H1 (cell line): ENCODE results near the gene ARID2. TPM values are rescaled to one million over a fixed set of nuclear protein-coding genes. Genes with fewer than 3 reads are reported as not detected.

Source experiments
- CTCF ChIA-PET: fragments of 300-600 bp; sonication (Branson Sonifier 250); formaldehyde crosslinking; loops from one replicate; lab custom pipeline; 2021; ENCODE audit not compliant: partially characterized antibody; lab: Charles Lee
- POLR2A ChIA-PET: fragments of 300-600 bp; sonication (Branson Sonifier 250); formaldehyde crosslinking; loops from one replicate; lab custom pipeline; 2021; ENCODE audit warnings: inconsistent platforms; ENCODE audit not compliant: partially characterized antibody; lab: Charles Lee
- DNase-seq, 2 experiments: peaks; one replicate each; pipeline versions ENCODE4 v3.0.0 to v3.0.0-alpha.2; 2010 to 2022; ENCODE audit warnings: low spot score in 2 of 2, low read depth in 1 of 2, mixed read lengths in 1 of 2
- FAIRE-seq: peaks from 2 replicates; lab custom pipeline; 2011; peaks lifted over from hg19 to GRCh38; lab: Jason Lieb, UNC
- H2AFZ ChIP-seq: 2 replicates; pipeline ENCODE4 v1.8.1; 2012; ENCODE audit warnings: low read length, inconsistent platforms
- H2AK5ac ChIP-seq: 2 replicates; pipeline ENCODE4 v1.6.1; 2013; ENCODE audit warnings: low read depth, low read length
- H2BK120ac ChIP-seq: replicated peaks from 2 replicates; pipeline ENCODE3; 2013; ENCODE audit warnings: low read depth, low read length, inconsistent platforms
- H2BK12ac ChIP-seq: 2 replicates; pipeline ENCODE4 v1.6.1; 2013; ENCODE audit warnings: low read depth, low read length
- H2BK15ac ChIP-seq: 2 replicates; pipeline ENCODE4 v1.6.1; 2013; ENCODE audit warnings: low read length
- H2BK20ac ChIP-seq: 2 replicates; pipeline ENCODE4 v1.6.1; 2013; ENCODE audit warnings: low read length
- H2BK5ac ChIP-seq: 2 replicates; pipeline ENCODE4 v1.6.1; 2013; ENCODE audit warnings: low read depth, low read length
- H3K14ac ChIP-seq: 2 replicates; pipeline ENCODE4 v1.6.1; 2013; ENCODE audit warnings: inconsistent platforms; ENCODE audit not compliant: insufficient read length
- H3K18ac ChIP-seq: 2 replicates; pipeline ENCODE4 v1.6.1; 2013; ENCODE audit warnings: low read length; ENCODE audit errors: extremely low read depth
- H3K23ac ChIP-seq: 2 replicates; pipeline ENCODE4 v1.6.1; 2013; ENCODE audit warnings: inconsistent platforms; ENCODE audit not compliant: insufficient read length
- H3K23me2 ChIP-seq: 2 replicates; pipeline ENCODE4 v1.6.1; 2013; ENCODE audit warnings: low read depth, low read length
- H3K27ac ChIP-seq: 2 replicates; pipeline ENCODE4 v1.6.1; 2011; ENCODE audit warnings: low read depth, low read length, inconsistent platforms
- H3K27me3 ChIP-seq, 4 experiments: replicated peaks in 1 of 4; 1 replicate in 1 of 4; 2 replicates in 3 of 4; pipeline versions ENCODE4 v1.6.1 to v1.8.1; 2011 to 2013; ENCODE audit warnings: low read length in 3 of 4, mild to moderate bottlenecking in 3 of 4, inconsistent platforms in 2 of 4, mixed read lengths in 2 of 4, moderate library complexity in 1 of 4; ENCODE audit not compliant: control insufficient read depth in 3 of 4, insufficient read depth in 3 of 4; ENCODE audit errors: extremely low read depth in 1 of 4
- H3K36me3 ChIP-seq, 4 experiments: 2 replicates each; pipeline versions ENCODE4 v1.6.1 to v1.8.1; 2011 to 2013; ENCODE audit warnings: mild to moderate bottlenecking in 4 of 4, low read length in 3 of 4, moderate library complexity in 2 of 4, control low read depth in 1 of 4, inconsistent platforms in 1 of 4; ENCODE audit not compliant: insufficient read depth in 4 of 4, control insufficient read depth in 2 of 4
- H3K4ac ChIP-seq: replicated peaks from 2 replicates; pipeline ENCODE3; 2013; ENCODE audit warnings: low read length, low read depth, mixed read lengths, inconsistent platforms; ENCODE audit not compliant: insufficient read length
- H3K4me1 ChIP-seq, 4 experiments: replicated peaks in 1 of 4; 1 replicate in 1 of 4; 2 replicates in 3 of 4; pipeline versions ENCODE4 v1.6.1 to v1.8.1; 2011 to 2013; ENCODE audit warnings: low read length in 3 of 4, inconsistent platforms in 2 of 4, mixed read lengths in 1 of 4; ENCODE audit not compliant: insufficient read depth in 4 of 4, control insufficient read depth in 3 of 4
- H3K4me2 ChIP-seq, 2 experiments: 2 replicates each; pipeline versions ENCODE4 v1.6.1 to v1.8.1; 2011 to 2013; ENCODE audit warnings: low read depth in 2 of 2, low read length in 2 of 2, control low read depth in 1 of 2, inconsistent platforms in 1 of 2, mild to moderate bottlenecking in 1 of 2; ENCODE audit not compliant: insufficient read depth in 1 of 2
- H3K4me3 ChIP-seq, 4 experiments: fragments of 200-600, 300-600 bp in 1 of 4; sonication (generic), shearing (Covaris generic), sonication (Bioruptor Twin) in 1 of 4; 2 replicates each; pipeline versions ENCODE4 v1.5.1 to v1.8.1; 2011 to 2016; ENCODE audit warnings: low read length in 4 of 4, low read depth in 3 of 4, control low read depth in 2 of 4, inconsistent platforms in 2 of 4, mild to moderate bottlenecking in 2 of 4, mixed read lengths in 1 of 4, moderate library complexity in 1 of 4; ENCODE audit not compliant: insufficient read depth in 2 of 4; ENCODE audit errors: extremely low read depth in 1 of 4
- H3K56ac ChIP-seq: replicated peaks from 2 replicates; pipeline ENCODE3; 2013; ENCODE audit warnings: low read depth, mild to moderate bottlenecking, mixed read lengths, low read length, inconsistent platforms; ENCODE audit not compliant: insufficient read length
- H3K79me1 ChIP-seq: 2 replicates; pipeline ENCODE4 v1.6.1; 2013; ENCODE audit warnings: low read depth, low read length, control low read depth
- H3K79me2 ChIP-seq, 2 experiments: 2 replicates each; pipeline versions ENCODE4 v1.6.1 to v1.8.1; 2012 to 2013; ENCODE audit warnings: low read length in 2 of 2, mild to moderate bottlenecking in 2 of 2, inconsistent platforms in 1 of 2; ENCODE audit not compliant: insufficient read depth in 2 of 2, control insufficient read depth in 1 of 2
- H3K9ac ChIP-seq, 4 experiments: replicated peaks in 1 of 4; 1 replicate in 1 of 4; 2 replicates in 3 of 4; pipeline versions ENCODE4 v1.6.1 to v1.8.1; 2011 to 2013; ENCODE audit warnings: low read depth in 3 of 4, low read length in 3 of 4, control low read depth in 2 of 4, mild to moderate bottlenecking in 2 of 4, moderate library complexity in 2 of 4, inconsistent platforms in 1 of 4; ENCODE audit errors: extremely low read depth in 1 of 4
- H3K9me3 ChIP-seq, 2 experiments: 2 replicates each; pipeline versions ENCODE4 v1.6.1 to v1.8.1; 2012 to 2013; ENCODE audit warnings: mild to moderate bottlenecking in 2 of 2, moderate library complexity in 2 of 2, control low read depth in 1 of 2, inconsistent platforms in 1 of 2, low read depth in 1 of 2, low read length in 1 of 2, mixed read lengths in 1 of 2; ENCODE audit not compliant: insufficient read depth in 2 of 2
- H4K20me1 ChIP-seq, 2 experiments: replicated peaks in 1 of 2; 2 replicates each; pipeline versions ENCODE3 to v1.8.1; 2011 to 2013; ENCODE audit warnings: inconsistent platforms in 2 of 2, low read length in 2 of 2, mild to moderate bottlenecking in 1 of 2; ENCODE audit not compliant: insufficient read depth in 2 of 2, control insufficient read depth in 1 of 2
- H4K5ac ChIP-seq: 2 replicates; pipeline ENCODE4 v1.6.1; 2013; ENCODE audit warnings: low read length, low read depth, mixed read lengths, inconsistent platforms; ENCODE audit not compliant: insufficient read length
- H4K8ac ChIP-seq: 2 replicates; pipeline ENCODE4 v1.8.0; 2013; ENCODE audit warnings: mild to moderate bottlenecking, moderate library complexity, low read length, inconsistent platforms; ENCODE audit not compliant: insufficient read depth; ENCODE audit errors: extremely low read depth
- H4K91ac ChIP-seq: replicated peaks from 2 replicates; pipeline ENCODE3; 2013; ENCODE audit warnings: low read length, mixed read lengths, inconsistent platforms; ENCODE audit not compliant: insufficient read length
- EGR1 ChIP-seq: IDR thresholded peaks from 2 replicates; pipeline ENCODE4 v1.6.1; 2011; ENCODE audit warnings: low read depth, low read length, borderline replicate concordance
- NANOG ChIP-seq: IDR thresholded peaks from 2 replicates; pipeline ENCODE4 v1.6.1; 2011; ENCODE audit warnings: low read length, low read depth, mild to moderate bottlenecking, inconsistent platforms; ENCODE audit not compliant: insufficient read depth, poor library complexity, severe bottlenecking
- RAD21 ChIP-seq, 2 experiments: IDR thresholded peaks in 1 of 2; conservative IDR thresholded peaks in 1 of 2; 2 replicates each; pipeline ENCODE4 v1.6.1; 2011; ENCODE audit warnings: low read depth in 2 of 2, low read length in 2 of 2, improper control_type of control experiment in 1 of 2, inconsistent platforms in 1 of 2, mild to moderate bottlenecking in 1 of 2, moderate library complexity in 1 of 2
- SP4 ChIP-seq: IDR thresholded peaks from 2 replicates; pipeline ENCODE4 v1.6.1; 2012; ENCODE audit warnings: low read length, inconsistent platforms
- SUZ12 ChIP-seq: fragments of 200-600 bp; sonication (generic); IDR thresholded peaks from 2 replicates; pipeline ENCODE4 v1.6.1; 2012; ENCODE audit warnings: mild to moderate bottlenecking, inconsistent platforms, low read length, moderate library complexity, mixed read lengths
- TCF12 ChIP-seq: IDR thresholded peaks from 2 replicates; pipeline ENCODE4 v1.6.1; 2011; ENCODE audit warnings: low read depth, mild to moderate bottlenecking, low read length
- whole genome bisulfite sequencing, 2 experiments: shearing (Covaris generic) in 1 of 2; methylation state at CpG; one replicate each; pipeline versions ENCODE4 v1.1.6 to v1.1.7; 2013 to 2015; ENCODE audit warnings: low lambda C conversion rate in 2 of 2, mixed read lengths in 2 of 2, inconsistent platforms in 1 of 2, low coverage in 1 of 2, missing lambda C conversion rate in 1 of 2; ENCODE audit not compliant: insufficient replicate concordance in 2 of 2, insufficient coverage in 1 of 2, insufficient read length in 1 of 2; ENCODE audit errors: extremely low coverage in 1 of 2, missing lambda C conversion rate in 1 of 2; 5-methylcytosine and 5-hydroxymethylcytosine counted together
- polyA plus RNA-seq, 7 experiments: library from polyadenylated mRNA; depleted of rRNA in 3 of 7; stranded (reverse) in 5 of 7; unstranded in 2 of 7; fragments of >200 nt in 5 of 7; fragments of 200-250 nt in 2 of 7; gene quantifications; 1 replicate in 5 of 7; 2 replicates in 1 of 7; 4 replicates in 1 of 7; pipeline versions ENCODE4 v1.2.1 to v1.2.3, GENCODE V29; 2011 to 2013; ENCODE audit warnings: missing spikeins in 2 of 7, mixed read lengths in 2 of 7
- total RNA-seq: library from RNA; stranded (reverse); fragmentation: NEBNext Ultra II Directional; extraction: Animal tissue kit (Norgen Biotek cat#: 25700); gene quantifications from 2 replicates; pipeline ENCODE4 v1.2.1, GENCODE V29; 2021

Gene ARID2
- total and polyA plus RNA-seq, 2 of the 8 experiments (the other 6 are each of a cell fraction or from before 2014, with no cell fraction given) = 32.0 to 45.2 TPM

- no peak overlapping the region for H4K8ac ChIP-seq
- no peak overlapping the region for H2AFZ ChIP-seq
- no peak overlapping the region for H3K14ac ChIP-seq
- no peak overlapping the region for H3K9ac ChIP-seq
- no peaks in the 10 kb centered on the region for H3K79me1 ChIP-seq
- ChIA-PET POLR2A (interaction anchor here (1.1 kb wide), 1 partner anchor 20 kb away, joined by 3 read pairs; no protein-coding TSS in a partner anchor), CTCF (no interaction called here)
- 98% methylated on average over 2 of the region's 2 CpGs; no CpG with 5 or more reads in 1 of the 2 experiments for WGBS, 2 experiments
- no peak overlapping the region for H2AK5ac ChIP-seq
- H2BK15ac ChIP-seq = no peak overlapping the region
- H3K4ac ChIP-seq = no peak overlapping the region
- no peak overlapping the region for H2BK5ac ChIP-seq
- no peak overlapping the region for H2BK120ac ChIP-seq
- H3K9me3 ChIP-seq = no peaks in the 10 kb centered on the region
- H3K4me2 ChIP-seq = no peak overlapping the region
- H3K27ac ChIP-seq = no peak overlapping the region
- FAIRE-seq = no peak
- peaks cover 0 to 17% of the 10 kb centered on the region in 2 experiments; a peak in 1 of 4 replicates for H3K79me2 ChIP-seq
- H3K36me3 ChIP-seq = peaks cover 0 to 25% (median 3%) of the 10 kb centered on the region in 4 experiments; a peak in 4 of 8 replicates
- peaks cover 0 to 1% of the 10 kb centered on the region in 2 experiments for H4K20me1 ChIP-seq
- H3K23me2 ChIP-seq = no peaks in the 10 kb centered on the region
- H2BK20ac ChIP-seq = no peak overlapping the region
- no peaks in the 10 kb centered on the region for H3K4me1 ChIP-seq
- no peak overlapping the region for H3K18ac ChIP-seq
- no peak overlapping the region for H3K23ac ChIP-seq
- no peak overlapping the region for H3K4me3 ChIP-seq
- DNase-seq = no peak
- no peaks in the 10 kb centered on the region for H3K27me3 ChIP-seq
- H2BK12ac ChIP-seq = no peak overlapping the region
- H4K91ac ChIP-seq = no peak overlapping the region
- H4K5ac ChIP-seq = no peak overlapping the region
- no peak overlapping the region for H3K56ac ChIP-seq
- TF ChIP-seq NANOG (no peak), SP4 (no peak), SUZ12 (no peak), EGR1 (no peak), TCF12 (no peak), RAD21 (IDR thresholded peaks at IDR 0.05 in 1 of 2, conservative IDR thresholded peaks at IDR 0.05 in 1 of 2; ENCODE audit: low read depth in 2 of 2, low read length in 2 of 2) (no peak)
These were observed 98.9 kb downstream of the ARID2 start for GRCh38 chr12:45828402-45828801.
